Kidney epithelial cell (primary cell): ENCODE data around the gene KRTAP5-10. TPM values are rescaled to one million over a fixed set of nuclear protein-coding genes. Genes with fewer than 3 reads are reported as not detected.
"Not testable (repeated sequence)": the region's sequence is repeated elsewhere in the genome, so short reads cannot be mapped to it uniquely, and the experiment has no call there.

Experiments used
- DNase-seq: peaks from one replicate; pipeline ENCODE4 v3.0.0-alpha.2; 2010; ENCODE audit warnings: low read depth
- H3K27me3 ChIP-seq: 2 replicates; pipeline ENCODE4 v1.6.0; 2011; ENCODE audit warnings: low read length; ENCODE audit not compliant: control insufficient read depth, insufficient read depth
- H3K36me3 ChIP-seq: 2 replicates; pipeline ENCODE4 v1.5.1; 2011; ENCODE audit warnings: low read length; ENCODE audit not compliant: control insufficient read depth, insufficient read depth
- H3K4me3 ChIP-seq: 2 replicates; pipeline ENCODE4 v1.5.1; 2011; ENCODE audit warnings: low read depth, mild to moderate bottlenecking, control low read depth, low read length
- total RNA-seq: library from RNA; depleted of rRNA; stranded (reverse); fragments of >200 nt; gene quantifications from 2 replicates; pipeline ENCODE4 v1.2.3, GENCODE V29; 2015
- TF ChIP-seq, protein P1 (sequence below): IDR thresholded peaks from 2 replicates; pipeline ENCODE4 v1.5.1; 2011; ENCODE audit warnings: mild to moderate bottlenecking, moderate library complexity, low read length, control low read depth, inconsistent platforms; ENCODE audit not compliant: insufficient read depth, poor library complexity, severe bottlenecking

The KRTAP5-10 gene
- total RNA-seq, 1 donor from 2014 or later: not detected

GRCh38 chr11:71527576-71528210 is 37.7 kb upstream of the KRTAP5-10 start:
- Histone ChIP-seq H3K4me3 (no peak overlapping the region), H3K36me3 (no peaks in the 10 kb centered on the region), H3K27me3 (peaks cover 4% of the 10 kb centered on the region)
- no peak for DNase-seq
- TF ChIP-seq, protein P1, sequence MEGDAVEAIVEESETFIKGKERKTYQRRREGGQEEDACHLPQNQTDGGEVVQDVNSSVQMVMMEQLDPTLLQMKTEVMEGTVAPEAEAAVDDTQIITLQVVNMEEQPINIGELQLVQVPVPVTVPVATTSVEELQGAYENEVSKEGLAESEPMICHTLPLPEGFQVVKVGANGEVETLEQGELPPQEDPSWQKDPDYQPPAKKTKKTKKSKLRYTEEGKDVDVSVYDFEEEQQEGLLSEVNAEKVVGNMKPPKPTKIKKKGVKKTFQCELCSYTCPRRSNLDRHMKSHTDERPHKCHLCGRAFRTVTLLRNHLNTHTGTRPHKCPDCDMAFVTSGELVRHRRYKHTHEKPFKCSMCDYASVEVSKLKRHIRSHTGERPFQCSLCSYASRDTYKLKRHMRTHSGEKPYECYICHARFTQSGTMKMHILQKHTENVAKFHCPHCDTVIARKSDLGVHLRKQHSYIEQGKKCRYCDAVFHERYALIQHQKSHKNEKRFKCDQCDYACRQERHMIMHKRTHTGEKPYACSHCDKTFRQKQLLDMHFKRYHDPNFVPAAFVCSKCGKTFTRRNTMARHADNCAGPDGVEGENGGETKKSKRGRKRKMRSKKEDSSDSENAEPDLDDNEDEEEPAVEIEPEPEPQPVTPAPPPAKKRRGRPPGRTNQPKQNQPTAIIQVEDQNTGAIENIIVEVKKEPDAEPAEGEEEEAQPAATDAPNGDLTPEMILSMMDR: no peak

DNA sequence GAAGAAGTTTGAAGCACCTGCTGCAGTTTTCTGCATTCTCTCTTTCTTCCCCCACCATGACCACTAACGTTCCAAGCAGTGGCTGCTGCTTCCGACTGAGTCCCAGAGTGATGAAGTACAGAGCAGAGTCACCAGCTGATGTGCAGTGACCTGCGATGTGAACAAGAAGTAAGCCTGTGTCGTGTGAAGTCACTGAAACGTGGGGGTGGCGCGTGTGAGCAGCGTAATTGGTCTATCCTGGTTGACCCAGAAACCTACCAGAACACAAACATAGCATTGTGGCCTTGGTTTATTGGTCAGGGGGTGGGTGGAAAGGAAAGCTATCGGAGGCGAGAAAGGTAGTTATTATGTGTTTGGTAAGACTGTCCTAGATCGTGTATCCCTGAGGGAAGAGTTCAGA is 34.8 kb upstream of the KRTAP5-10 start:
- Histone ChIP-seq H3K27me3 (peaks cover 2% of the 10 kb centered on the region), H3K4me3 (no peak overlapping the region), H3K36me3 (no peaks in the 10 kb centered on the region)
- no peak for DNase-seq
- TF ChIP-seq, protein P1: no peak

DNA sequence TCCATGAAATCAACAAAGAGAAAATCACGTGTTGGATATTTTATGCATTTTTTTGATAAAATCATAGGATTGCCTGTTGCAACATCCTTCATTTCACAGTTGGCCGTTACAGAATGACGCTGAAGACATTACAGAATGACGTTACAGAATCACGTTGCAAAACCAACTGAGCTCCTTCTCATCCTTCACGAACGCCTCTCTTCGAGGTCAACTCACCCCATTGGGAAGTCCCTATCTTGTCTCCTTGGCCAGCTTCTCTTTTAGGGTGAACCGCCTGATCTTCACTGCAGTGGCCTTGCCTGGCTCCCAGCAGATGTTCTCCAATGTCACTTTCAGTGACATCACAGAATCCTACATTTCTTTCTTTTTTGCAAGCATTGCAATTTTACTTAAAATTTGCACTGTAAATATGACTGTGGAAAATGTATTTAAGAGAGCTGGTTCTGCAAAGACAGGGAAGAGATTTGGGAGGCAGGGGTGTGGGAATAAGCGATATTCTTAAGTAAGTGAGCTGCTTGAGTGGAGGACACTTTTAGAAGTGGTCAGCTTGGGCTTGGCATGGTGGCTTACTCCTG is 33.2 kb upstream of the KRTAP5-10 start:
- H3K27me3 ChIP-seq: peaks cover 2% of the 10 kb centered on the region
- TF ChIP-seq, protein P1: no peak
- no peak overlapping the region for H3K4me3 ChIP-seq
- no peaks in the 10 kb centered on the region for H3K36me3 ChIP-seq
- no peak for DNase-seq

GRCh38 chr11:71534711-71535608 is 30.4 kb upstream of the KRTAP5-10 start:
- H3K4me3 ChIP-seq, DNase-seq, H3K36me3 ChIP-seq, H3K27me3 ChIP-seq: not testable (repeated sequence)

DNA sequence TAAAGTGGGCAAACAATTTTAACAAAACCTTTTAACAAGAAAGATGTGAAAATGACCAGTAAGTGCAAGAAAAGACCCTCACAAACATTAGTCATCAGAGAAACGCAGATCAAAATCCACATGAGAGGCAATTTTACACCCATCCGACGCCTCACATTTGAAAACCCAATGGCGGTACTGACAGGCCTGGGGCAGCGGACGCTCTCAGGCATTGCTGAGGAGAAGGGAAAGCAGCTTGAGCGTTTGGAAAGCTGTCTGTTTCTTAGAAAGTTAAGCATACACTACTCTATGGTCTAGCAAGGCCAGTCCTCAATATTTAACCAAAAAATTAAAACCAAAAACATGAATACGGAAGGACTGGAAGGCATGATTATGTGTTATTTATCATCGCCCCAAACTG is 29.5 kb upstream of the KRTAP5-10 start:
- Histone ChIP-seq H3K36me3 (no peaks in the 10 kb centered on the region), H3K27me3 (peaks cover 2% of the 10 kb centered on the region), H3K4me3 (no peak overlapping the region)
- DNase-seq: no peak
- TF ChIP-seq, protein P1: no peak

DNA sequence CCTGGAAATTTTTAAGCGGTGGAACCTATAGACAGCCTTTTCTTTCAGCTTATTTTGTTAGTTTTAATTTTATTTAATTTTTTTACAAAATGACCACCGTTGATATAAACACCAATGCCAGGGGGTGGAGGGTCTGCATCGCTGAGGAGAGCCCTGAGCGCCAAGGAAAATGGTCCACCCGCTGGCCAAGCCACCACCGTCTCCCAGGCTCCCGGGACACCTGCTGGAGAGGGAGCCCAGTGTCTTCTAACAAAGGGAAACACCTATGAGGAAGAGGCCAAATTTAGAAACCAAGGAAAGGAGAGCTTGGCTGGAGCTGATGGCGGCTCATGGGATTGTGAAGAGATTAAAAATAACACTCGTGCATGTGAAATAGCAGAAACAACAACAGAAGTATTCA is 27.8 kb upstream of the KRTAP5-10 start:
- TF ChIP-seq, protein P1: no peak
- no peak for DNase-seq
- Histone ChIP-seq H3K36me3 (no peaks in the 10 kb centered on the region), H3K4me3 (no peak overlapping the region), H3K27me3 (peaks cover 2% of the 10 kb centered on the region)

DNA sequence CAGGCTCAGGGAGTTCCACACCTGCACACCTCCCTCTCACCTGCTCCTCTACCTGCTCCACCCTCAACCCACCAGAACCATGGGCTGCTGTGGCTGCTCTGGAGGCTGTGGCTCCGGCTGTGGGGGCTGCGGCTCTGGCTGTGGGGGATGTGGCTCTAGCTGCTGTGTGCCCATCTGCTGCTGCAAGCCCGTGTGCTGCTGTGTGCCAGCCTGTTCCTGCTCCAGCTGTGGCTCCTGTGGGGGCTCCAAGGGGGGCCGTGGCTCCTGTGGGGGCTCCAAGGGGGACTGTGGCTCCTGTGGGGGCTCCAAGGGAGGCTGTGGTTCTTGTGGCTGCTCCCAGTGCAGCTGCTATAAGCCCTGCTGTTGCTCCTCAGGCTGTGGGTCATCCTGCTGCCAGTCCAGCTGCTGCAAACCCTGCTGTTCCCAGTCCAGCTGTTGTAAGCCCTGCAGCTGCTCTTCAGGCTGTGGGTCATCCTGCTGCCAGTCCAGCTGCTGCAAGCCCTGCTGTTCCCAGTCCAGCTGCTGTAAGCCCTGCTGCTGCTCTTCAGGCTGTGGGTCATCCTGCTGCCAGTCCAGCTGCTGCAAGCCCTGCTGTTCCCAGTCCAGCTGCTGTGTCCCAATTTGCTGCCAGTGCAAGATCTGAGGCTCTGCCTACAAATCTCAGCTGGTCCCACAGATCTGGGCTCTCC is 27.2 kb upstream of the KRTAP5-10 start, which contains the start of gene KRTAP5-8:
TSS of gene KRTAP5-8 (plus strand) at position 49 of the 689 bp plus-strand sequence. CDS start at position 80, 31 bp downstream.
- DNase-seq, H3K4me3 ChIP-seq, H3K27me3 ChIP-seq, H3K36me3 ChIP-seq: not testable (repeated sequence)
